Endothelial cell of umbilical vein (primary cell): ENCODE data around the gene AKNA. TPM values are rescaled to one million over a fixed set of nuclear protein-coding genes. Genes with fewer than 3 reads are reported as not detected.

Experiments used
- BruUV-seq: library from RNA; stranded (reverse); fragments of 400-500 nt; replicated peaks from 2 replicates; lab custom pipeline; 2021; lab: Mats Ljungman, UMichigan
- CTCF ChIA-PET: fragments of 300-600, 350-600 bp; sonication (Branson Sonifier 250); formaldehyde crosslinking; loops from one replicate; lab custom pipeline; 2021; ENCODE audit warnings: antibody characterized with exemption, inconsistent platforms; lab: Charles Lee
- POLR2A ChIA-PET: fragments of 300-600, 350-600 bp; sonication (Branson Sonifier 250); formaldehyde crosslinking; loops from one replicate; lab custom pipeline; 2021; ENCODE audit warnings: antibody characterized with exemption, inconsistent platforms; lab: Charles Lee
- DNase-seq: peaks from one replicate; pipeline ENCODE4 v3.0.0-alpha.2; 2011; ENCODE audit warnings: low read depth, low spot score
- FAIRE-seq: peaks from 2 replicates; lab custom pipeline; 2011; peaks lifted over from hg19 to GRCh38; lab: Jason Lieb, UNC
- H2AFZ ChIP-seq: 2 replicates; pipeline ENCODE4 v1.6.0; 2012; ENCODE audit warnings: low read depth, low read length, control low read depth, inconsistent platforms
- H3K27ac ChIP-seq: 2 replicates; pipeline ENCODE4 v1.5.1; 2011; ENCODE audit warnings: low read depth, mild to moderate bottlenecking, control low read depth, low read length, moderate library complexity; ENCODE audit not compliant: insufficient read depth
- H3K27me3 ChIP-seq, 2 experiments: 2 replicates each; pipeline versions ENCODE4 v1.6.0 to v1.6.1; 2011; ENCODE audit warnings: low read length in 2 of 2, mixed read lengths in 1 of 2; ENCODE audit not compliant: control insufficient read depth in 2 of 2, insufficient read depth in 2 of 2
- H3K36me3 ChIP-seq, 2 experiments: 2 replicates in 1 of 2; 3 replicates in 1 of 2; pipeline ENCODE4 v1.5.1; 2011; ENCODE audit warnings: low read length in 2 of 2, mild to moderate bottlenecking in 1 of 2, moderate library complexity in 1 of 2; ENCODE audit not compliant: control insufficient read depth in 2 of 2, insufficient read depth in 2 of 2; ENCODE audit errors: extremely low read depth in 1 of 2
- H3K4me1 ChIP-seq: 3 replicates; pipeline ENCODE4 v1.5.1; 2011; ENCODE audit warnings: mild to moderate bottlenecking, low read length; ENCODE audit not compliant: control insufficient read depth, insufficient read depth; ENCODE audit errors: extremely low read depth
- H3K4me2 ChIP-seq: 2 replicates; pipeline ENCODE4 v1.6.1; 2011; ENCODE audit warnings: low read length, control low read depth, mixed read lengths; ENCODE audit not compliant: insufficient read depth
- H3K4me3 ChIP-seq, 3 experiments: fragments of 200-600 bp in 1 of 3; sonication (generic), shearing (Covaris generic) in 1 of 3; replicated peaks in 1 of 3; 2 replicates each; pipeline ENCODE4 v1.5.1; 2011 to 2016; ENCODE audit warnings: control low read depth in 3 of 3, low read length in 3 of 3, mild to moderate bottlenecking in 2 of 3, inconsistent platforms in 1 of 3, low read depth in 1 of 3, moderate library complexity in 1 of 3; ENCODE audit not compliant: insufficient read depth in 1 of 3
- H3K79me2 ChIP-seq: 2 replicates; pipeline ENCODE4 v1.6.0; 2012; ENCODE audit warnings: low read length, inconsistent platforms; ENCODE audit not compliant: control insufficient read depth, insufficient read depth
- H3K9ac ChIP-seq: replicated peaks from 2 replicates; pipeline ENCODE3; 2011; ENCODE audit warnings: low read length, control low read depth; ENCODE audit not compliant: insufficient read depth; ENCODE audit errors: extremely low read depth
- H3K9me1 ChIP-seq: replicated peaks from 3 replicates; pipeline ENCODE4 v1.6.0; 2011; ENCODE audit warnings: mild to moderate bottlenecking, low read length; ENCODE audit not compliant: control insufficient read depth, insufficient read depth; ENCODE audit errors: extremely low read depth
- H3K9me3 ChIP-seq: replicated peaks from 2 replicates; pipeline ENCODE4 v1.5.1; 2012; ENCODE audit warnings: low read length, inconsistent platforms; ENCODE audit not compliant: control insufficient read depth, insufficient read depth
- H4K20me1 ChIP-seq: replicated peaks from 2 replicates; pipeline ENCODE3; 2011; ENCODE audit warnings: mild to moderate bottlenecking, low read length; ENCODE audit not compliant: control insufficient read depth, insufficient read depth; ENCODE audit errors: extremely low read depth
- EZH2 ChIP-seq: IDR thresholded peaks from 2 replicates; pipeline ENCODE4 v1.6.1; 2012; ENCODE audit warnings: borderline replicate concordance, low read depth, mild to moderate bottlenecking, moderate library complexity, low read length, inconsistent platforms; ENCODE audit not compliant: severe bottlenecking
- FOS ChIP-seq: IDR thresholded peaks from 2 replicates; pipeline ENCODE4 v1.6.1; 2011; ENCODE audit warnings: mild to moderate bottlenecking, low read length, moderate library complexity, borderline replicate concordance; ENCODE audit not compliant: insufficient read depth
- GATA2 ChIP-seq: IDR thresholded peaks from 2 replicates; pipeline ENCODE4 v1.7.0; 2011; ENCODE audit warnings: low read depth, mild to moderate bottlenecking, moderate library complexity, mixed read lengths, low read length; ENCODE audit not compliant: insufficient read length, insufficient read depth
- JUN ChIP-seq: IDR thresholded peaks from 2 replicates; pipeline ENCODE4 v1.6.1; 2011; ENCODE audit warnings: borderline replicate concordance, low read depth; ENCODE audit not compliant: insufficient read length, insufficient read depth
- MYC ChIP-seq: IDR thresholded peaks from one replicate; pipeline ENCODE4 v1.6.1; 2011; ENCODE audit warnings: mild to moderate bottlenecking, low read depth, low read length
- POLR2A ChIP-seq: IDR thresholded peaks from 2 replicates; pipeline ENCODE4 v1.6.1; 2012; ENCODE audit warnings: low read depth, mild to moderate bottlenecking, control low read depth, low read length
- POLR2AphosphoS5 ChIP-seq: IDR thresholded peaks from 2 replicates; pipeline ENCODE4 v1.6.1; 2012; ENCODE audit warnings: low read depth, mild to moderate bottlenecking, control low read depth, low read length, moderate library complexity; ENCODE audit not compliant: insufficient read depth
- dilution Hi-C: fragments of 300-500 bp; cut with MboI; formaldehyde crosslinking; loops from one replicate; pipeline ENCODE4 v1.15.0; 2019; ENCODE audit warnings: low sequenced_read_pairs; ENCODE audit not compliant: extremely low pct_ligation_motif_present
- intact Hi-C: fragments of 100-400 bp; cut with micrococcal nuclease; formaldehyde crosslinking; loops from one replicate; pipeline ENCODE4 v1.10.0; 2022
- polyA plus RNA-seq, 4 experiments: library from polyadenylated mRNA; depleted of rRNA in 3 of 4; stranded (reverse) in 3 of 4; unstranded in 1 of 4; fragments of >200 nt; gene quantifications; 2 replicates each; pipeline versions ENCODE4 v1.2.1 to v1.2.3, GENCODE V29; 2011 to 2012; ENCODE audit warnings: missing spikeins in 1 of 4
- total RNA-seq: library from RNA; stranded (reverse); gene quantifications from 2 replicates; pipeline ENCODE4 v1.2.3, GENCODE V29; 2021
- TF ChIP-seq, protein P1 (sequence below): IDR thresholded peaks from 2 replicates; pipeline ENCODE4 v1.6.1; 2011; ENCODE audit not compliant: insufficient read depth, insufficient read length
- TF ChIP-seq, protein P2 (sequence below), 2 donors: IDR thresholded peaks; 1 replicate in 1 of 2; 2 replicates in 1 of 2; pipeline ENCODE4 v1.5.1; 2011; ENCODE audit warnings: low read length in 2 of 2, mild to moderate bottlenecking in 2 of 2, moderate library complexity in 2 of 2, control low read depth in 1 of 2, inconsistent platforms in 1 of 2, low read depth in 1 of 2; ENCODE audit not compliant: insufficient read depth in 1 of 2; ENCODE audit errors: extremely low read depth in 1 of 2

AKNA gene
- total and polyA plus RNA-seq, 2 donors (not counting 3 experiments of a cell fraction or from before 2014, with no cell fraction given): 11.3 to 22.4 TPM

DNA sequence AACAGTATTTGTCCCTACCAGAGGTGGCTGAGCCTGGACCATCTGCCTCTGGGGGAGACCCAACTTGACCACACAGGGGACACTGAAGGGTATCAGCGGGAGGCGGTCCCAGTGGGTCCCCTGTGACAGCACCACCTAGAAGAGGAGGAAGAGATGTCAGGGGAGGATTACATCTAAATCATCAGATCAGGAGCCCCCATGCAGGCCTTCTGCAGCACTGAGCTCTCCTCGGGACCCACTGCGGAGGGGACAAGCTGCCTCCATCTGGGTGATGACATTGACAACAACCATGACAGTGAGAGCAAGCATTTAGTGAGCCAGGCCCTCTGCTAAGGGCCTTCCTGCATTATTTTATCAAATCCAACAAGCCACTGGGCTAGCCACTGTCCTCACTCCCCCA is 45.8 kb downstream of the AKNA start:
- dilution Hi-C loops: no loop called here
- no peaks in the 10 kb centered on the region for H4K20me1 ChIP-seq
- H3K4me3 ChIP-seq: no peak overlapping the region
- H3K9me1 ChIP-seq: no peaks in the 10 kb centered on the region
- peaks cover 4 to 46% of the 10 kb centered on the region in 2 experiments for H3K36me3 ChIP-seq
- H3K9me3 ChIP-seq: no peaks in the 10 kb centered on the region
- POLR2A ChIA-PET: no interaction called here
- H3K27me3 ChIP-seq: no peaks in the 10 kb centered on the region
- no TSS peak for BruUV-seq
- H2AFZ ChIP-seq: no peak overlapping the region
- TF ChIP-seq EZH2 (no peak), FOS (no peak), JUN (no peak), MYC (no peak), POLR2AphosphoS5 (no peak), POLR2A (no peak), GATA2 (no peak)
- TF ChIP-seq, protein P1, sequence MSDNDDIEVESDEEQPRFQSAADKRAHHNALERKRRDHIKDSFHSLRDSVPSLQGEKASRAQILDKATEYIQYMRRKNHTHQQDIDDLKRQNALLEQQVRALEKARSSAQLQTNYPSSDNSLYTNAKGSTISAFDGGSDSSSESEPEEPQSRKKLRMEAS: no peak
- TF ChIP-seq, protein P2, sequence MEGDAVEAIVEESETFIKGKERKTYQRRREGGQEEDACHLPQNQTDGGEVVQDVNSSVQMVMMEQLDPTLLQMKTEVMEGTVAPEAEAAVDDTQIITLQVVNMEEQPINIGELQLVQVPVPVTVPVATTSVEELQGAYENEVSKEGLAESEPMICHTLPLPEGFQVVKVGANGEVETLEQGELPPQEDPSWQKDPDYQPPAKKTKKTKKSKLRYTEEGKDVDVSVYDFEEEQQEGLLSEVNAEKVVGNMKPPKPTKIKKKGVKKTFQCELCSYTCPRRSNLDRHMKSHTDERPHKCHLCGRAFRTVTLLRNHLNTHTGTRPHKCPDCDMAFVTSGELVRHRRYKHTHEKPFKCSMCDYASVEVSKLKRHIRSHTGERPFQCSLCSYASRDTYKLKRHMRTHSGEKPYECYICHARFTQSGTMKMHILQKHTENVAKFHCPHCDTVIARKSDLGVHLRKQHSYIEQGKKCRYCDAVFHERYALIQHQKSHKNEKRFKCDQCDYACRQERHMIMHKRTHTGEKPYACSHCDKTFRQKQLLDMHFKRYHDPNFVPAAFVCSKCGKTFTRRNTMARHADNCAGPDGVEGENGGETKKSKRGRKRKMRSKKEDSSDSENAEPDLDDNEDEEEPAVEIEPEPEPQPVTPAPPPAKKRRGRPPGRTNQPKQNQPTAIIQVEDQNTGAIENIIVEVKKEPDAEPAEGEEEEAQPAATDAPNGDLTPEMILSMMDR (IDR thresholded peaks at IDR 0.05; ENCODE audit: extremely low read depth in 1 of 2, insufficient read depth in 1 of 2, low read depth in 1 of 2, low read length in 2 of 2): no peak
- CTCF ChIA-PET: interaction anchor here (0.6 kb wide), 1 partner anchor 311 kb away, joined by 3 read pairs; no protein-coding TSS in a partner anchor
- no peak overlapping the region for H3K27ac ChIP-seq
- DNase-seq (no peak), FAIRE-seq (no peak)
- H3K4me2 ChIP-seq: no peak overlapping the region
- no peaks in the 10 kb centered on the region for H3K4me1 ChIP-seq
- intact Hi-C loops: no loop called here
- H3K79me2 ChIP-seq: no peaks in the 10 kb centered on the region
- H3K9ac ChIP-seq: no peak overlapping the region
